A172 (cell line): Measurements from ENCODE around the gene CRIM1. TPM values are rescaled to one million over a fixed set of nuclear protein-coding genes. Genes with fewer than 3 reads are reported as not detected.

Experiments
- DNase-seq: peaks from one replicate; pipeline ENCODE4 v3.0.0-alpha.2; 2015; ENCODE audit warnings: low spot score
- total RNA-seq: library from RNA; depleted of rRNA; stranded (reverse); fragments of >200 nt; shearing (Covaris generic); gene quantifications from 2 replicates; pipeline ENCODE4 v1.2.3, GENCODE V29; 2014

Gene CRIM1
- total RNA-seq, 1 experiment from 2014 or later = 406 TPM

- DNase-seq = peak; percentile 61
Observed at GRCh38 chr2:36455788-36456187, 100.2 kb downstream of the CRIM1 start.

- DNase-seq = peak; percentile 72
Observed at GRCh38 chr2:36456227-36457175, 100.9 kb downstream of the CRIM1 start.

GRCh38 chr2:36458106-36458505 is 102.5 kb downstream of the CRIM1 start:
- DNase-seq = no peak

GRCh38 chr2:36459725-36460137 is 104.2 kb downstream of the CRIM1 start:
- DNase-seq = peak; percentile 75

- DNase-seq = peak; percentile 98
Observed at GRCh38 chr2:36461039-36461681, 105.6 kb downstream of the CRIM1 start.

GRCh38 chr2:36462311-36462935 is 106.8 kb downstream of the CRIM1 start:
- no peak for DNase-seq

- no peak for DNase-seq
Observed at GRCh38 chr2:36463365-36463764, 107.8 kb downstream of the CRIM1 start.

GRCh38 chr2:36464006-36464721 is 108.6 kb downstream of the CRIM1 start:
- DNase-seq = no peak

- no peak for DNase-seq
Observed at GRCh38 chr2:36466135-36466534, 110.6 kb downstream of the CRIM1 start.

GRCh38 chr2:36468463-36469105 is 113.0 kb downstream of the CRIM1 start:
- no peak for DNase-seq

GRCh38 chr2:36469106-36469477 is 113.5 kb downstream of the CRIM1 start:
- DNase-seq = no peak

- DNase-seq = no peak
Observed at GRCh38 chr2:36469710-36470109, 114.1 kb downstream of the CRIM1 start.

GRCh38 chr2:36473230-36473629 is 117.7 kb downstream of the CRIM1 start:
- DNase-seq = no peak

GRCh38 chr2:36476411-36476810 is 120.8 kb downstream of the CRIM1 start:
- no peak for DNase-seq

- DNase-seq = no peak
Observed at GRCh38 chr2:36477315-36477714, 121.7 kb downstream of the CRIM1 start.

GRCh38 chr2:36477746-36478145 is 122.2 kb downstream of the CRIM1 start:
- no peak for DNase-seq

GRCh38 chr2:36478332-36478738 is 122.8 kb downstream of the CRIM1 start:
- DNase-seq = peak; percentile 90

GRCh38 chr2:36478999-36479398 is 123.4 kb downstream of the CRIM1 start:
- DNase-seq = no peak

GRCh38 chr2:36479406-36479805 is 123.8 kb downstream of the CRIM1 start:
- no peak for DNase-seq

- no peak for DNase-seq
Observed at GRCh38 chr2:36480028-36480427, 124.5 kb downstream of the CRIM1 start.

- no peak for DNase-seq
Observed at GRCh38 chr2:36480636-36481035, 125.1 kb downstream of the CRIM1 start.
